Smooth muscle cell (in vitro differentiated cells): ENCODE data around the gene RPRD1B. TPM values are rescaled to one million over a fixed set of nuclear protein-coding genes. Genes with fewer than 3 reads are reported as not detected.
A peak's percentile ranks its signal among the peaks of the same experiment; 100 is the strongest.

Experiments
- DNase-seq: peaks from one replicate; lab custom pipeline; 2025; ENCODE audit not compliant: unreplicated experiment; lab: John Stamatoyannopoulos, UW
- H2AFZ ChIP-seq: fragments of 200-600 bp; sonication (generic); 2 replicates; pipeline ENCODE4 v1.6.0; 2016; ENCODE audit warnings: antibody characterized with exemption, low read depth, mild to moderate bottlenecking
- H3F3A ChIP-seq: fragments of 200-600 bp; sonication (generic); 2 replicates; pipeline ENCODE4 v1.6.0; 2017; ENCODE audit warnings: antibody characterized with exemption, low read depth
- H3K27ac ChIP-seq: fragments of 200-600 bp; sonication (generic); 2 replicates; pipeline ENCODE4 v1.5.1; 2016; ENCODE audit warnings: low read depth, mild to moderate bottlenecking
- H3K27me3 ChIP-seq: fragments of 200-600 bp; sonication (generic); 2 replicates; pipeline ENCODE4 v1.6.1; 2016; ENCODE audit warnings: low read depth, mild to moderate bottlenecking
- H3K36me3 ChIP-seq: fragments of 200-600 bp; sonication (generic); 2 replicates; pipeline ENCODE4 v1.5.1; 2016; ENCODE audit warnings: low read depth
- H3K4me1 ChIP-seq: fragments of 200-600 bp; sonication (generic); 2 replicates; pipeline ENCODE4 v1.5.1; 2016; ENCODE audit warnings: low read depth
- H3K4me2 ChIP-seq: fragments of 200-600 bp; sonication (generic); 2 replicates; pipeline ENCODE4 v1.6.0; 2016; ENCODE audit warnings: mild to moderate bottlenecking
- H3K4me3 ChIP-seq: fragments of 200-600 bp; sonication (generic); 2 replicates; pipeline ENCODE4 v1.5.1; 2016; ENCODE audit warnings: mild to moderate bottlenecking
- H3K79me2 ChIP-seq: fragments of 200-600 bp; sonication (generic); 2 replicates; pipeline ENCODE4 v1.6.0; 2016; ENCODE audit warnings: low read depth, mild to moderate bottlenecking
- H3K9ac ChIP-seq: fragments of 200-600 bp; sonication (generic); 2 replicates; pipeline ENCODE4 v1.6.0; 2016; ENCODE audit warnings: low read depth
- H3K9me3 ChIP-seq: fragments of 200-600 bp; sonication (generic); replicated peaks from 2 replicates; pipeline ENCODE4 v1.5.1; 2016; ENCODE audit warnings: low read depth
- H4K20me1 ChIP-seq: fragments of 200-600 bp; sonication (generic); 2 replicates; pipeline ENCODE4 v1.6.0; 2016; ENCODE audit warnings: low read depth
- CTCF ChIP-seq: fragments of 200-600 bp; sonication (generic); IDR thresholded peaks from 2 replicates; pipeline ENCODE4 v1.5.1; 2017; ENCODE audit warnings: borderline replicate concordance, mild to moderate bottlenecking, antibody characterized with exemption; ENCODE audit not compliant: insufficient read depth, poor library complexity, severe bottlenecking
- WGBS: methylation state at CpG from one replicate; pipeline ENCODE4 v1.1.7; 2016; ENCODE audit warnings: low lambda C conversion rate; 5-methylcytosine and 5-hydroxymethylcytosine counted together
- polyA plus RNA-seq: library from polyadenylated mRNA; unstranded; fragments of >200 nt; fragmentation: Nextera tagmentation; extraction: Ambion mirVana; gene quantifications from 2 replicates; pipeline ENCODE4 v1.2.1, GENCODE V29; 2016
- total RNA-seq: library from RNA; depleted of rRNA; stranded (reverse); fragments of >200 nt; gene quantifications from 2 replicates; pipeline ENCODE4 v1.2.3, GENCODE V29; 2014

Gene RPRD1B
- total and polyA plus RNA-seq, 2 experiments from 2014 or later = 13.5 to 59.1 TPM

DNA sequence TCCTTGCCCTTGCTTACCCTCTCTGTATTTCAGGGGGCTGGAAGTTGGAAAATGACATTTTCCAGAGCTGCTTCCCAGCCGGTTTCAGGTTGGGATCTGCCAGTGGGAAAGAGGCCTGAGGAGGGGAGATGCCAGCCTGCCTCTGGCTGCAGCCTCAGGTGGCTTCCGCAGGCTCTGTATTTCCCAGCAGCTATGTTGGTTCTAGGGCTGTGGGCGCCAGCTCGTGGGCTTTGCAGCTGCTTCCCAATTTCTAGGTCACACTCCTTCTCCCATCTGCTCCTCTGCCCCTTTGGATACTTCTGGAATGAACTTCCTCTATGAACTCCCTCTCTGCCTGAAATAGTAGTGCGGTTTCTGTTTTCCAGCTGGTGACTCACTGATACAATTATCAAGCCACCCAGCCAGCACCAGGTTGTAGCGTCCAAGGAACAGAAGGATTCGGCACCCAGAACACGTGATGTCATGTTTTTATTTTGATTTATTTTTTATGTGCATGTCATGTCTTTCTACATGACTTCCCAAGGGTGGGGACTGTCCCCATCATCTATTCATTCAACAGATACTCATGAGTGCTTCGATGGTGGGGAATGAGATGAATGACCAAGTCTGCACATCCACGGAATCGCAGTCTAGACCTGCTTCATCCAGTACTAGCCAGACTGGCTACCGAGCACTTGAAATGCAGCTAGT lies 93.5 kb downstream of the RPRD1B start:
- H3K4me3 ChIP-seq = no peak overlapping the region
- no peaks in the 10 kb centered on the region for H3K9me3 ChIP-seq
- no peak for DNase-seq
- peaks cover 16% of the 10 kb centered on the region for H3F3A ChIP-seq
- no peaks in the 10 kb centered on the region for H3K4me1 ChIP-seq
- no peaks in the 10 kb centered on the region for H3K27me3 ChIP-seq
- H4K20me1 ChIP-seq = no peaks in the 10 kb centered on the region
- no peak overlapping the region for H3K9ac ChIP-seq
- peak overlapping the region; percentile 78 for H3K27ac ChIP-seq
- TF ChIP-seq CTCF = no peak
- no peaks in the 10 kb centered on the region for H3K36me3 ChIP-seq
- H3K79me2 ChIP-seq = no peaks in the 10 kb centered on the region
- H3K4me2 ChIP-seq = peak overlapping the region; percentile 11
- WGBS = 32% methylated on average over 12 of the region's 12 CpGs
- H2AFZ ChIP-seq = no peak overlapping the region

DNA sequence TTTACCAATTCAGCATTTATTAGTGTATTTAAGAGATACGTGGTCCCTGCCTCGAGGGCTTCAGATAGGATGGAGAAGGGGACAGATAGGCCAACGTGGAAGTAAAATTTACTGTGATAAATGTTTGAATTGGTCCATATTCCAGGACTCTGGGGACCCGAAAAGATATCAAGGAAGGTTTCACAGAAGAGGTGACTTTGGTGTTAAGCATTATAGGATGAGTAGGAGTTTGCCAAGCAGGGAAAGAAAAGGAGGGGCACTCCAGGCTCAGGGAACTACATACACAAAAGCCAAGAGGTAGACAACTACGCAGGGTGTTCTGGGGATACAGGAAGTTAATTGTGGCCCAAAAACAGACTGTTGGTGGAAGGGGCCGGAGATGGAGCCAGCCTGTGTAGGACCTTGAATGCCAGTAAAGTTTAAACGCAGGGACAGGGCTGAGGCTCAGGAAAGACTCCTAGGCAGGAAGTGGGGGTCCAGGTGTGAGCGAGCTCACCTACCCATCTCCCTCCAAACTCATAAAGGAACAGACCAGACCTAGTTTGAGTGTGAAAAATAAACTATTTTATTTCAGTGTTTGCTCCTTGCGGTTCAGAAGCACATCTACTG lies 94.5 kb downstream of the RPRD1B start:
- 90% methylated on average over 9 of the region's 9 CpGs for WGBS
- H3K4me1 ChIP-seq = no peaks in the 10 kb centered on the region
- H3F3A ChIP-seq = peaks cover 16% of the 10 kb centered on the region
- no peaks in the 10 kb centered on the region for H4K20me1 ChIP-seq
- no peaks in the 10 kb centered on the region for H3K9me3 ChIP-seq
- TF ChIP-seq CTCF = no peak
- no peaks in the 10 kb centered on the region for H3K27me3 ChIP-seq
- H3K36me3 ChIP-seq = no peaks in the 10 kb centered on the region
- peak overlapping the region; percentile 14 for H3K9ac ChIP-seq
- H3K4me2 ChIP-seq = peak overlapping the region; percentile 11
- DNase-seq = no peak
- no peaks in the 10 kb centered on the region for H3K79me2 ChIP-seq
- no peak overlapping the region for H3K4me3 ChIP-seq
- H2AFZ ChIP-seq = no peak overlapping the region
- peak overlapping the region; percentile 78 for H3K27ac ChIP-seq

DNA sequence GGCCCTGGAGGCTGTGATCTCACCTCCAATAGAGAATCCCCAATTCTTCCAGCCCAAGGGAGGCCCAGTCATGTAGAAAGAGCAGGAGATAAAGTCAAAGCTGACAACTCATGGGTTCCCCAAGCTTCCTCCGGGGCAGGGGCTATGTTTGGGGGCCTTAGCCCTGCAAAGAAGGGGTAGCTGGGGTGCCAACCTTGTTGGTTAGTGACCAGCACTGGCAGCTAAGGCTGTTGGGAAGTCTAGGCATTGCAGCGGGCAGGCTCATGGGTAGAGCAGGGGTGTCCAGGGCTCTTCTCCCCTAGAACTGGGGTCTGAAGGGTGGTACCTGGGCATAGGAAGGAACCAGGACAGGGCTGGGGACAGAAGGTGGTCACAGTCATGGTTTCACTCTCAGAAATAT lies 95.1 kb downstream of the RPRD1B start:
- no peaks in the 10 kb centered on the region for H3K9me3 ChIP-seq
- no peak for TF ChIP-seq CTCF
- H3K4me1 ChIP-seq = no peaks in the 10 kb centered on the region
- H3K27ac ChIP-seq = peak overlapping the region; percentile 78
- peaks cover 16% of the 10 kb centered on the region for H3F3A ChIP-seq
- H3K27me3 ChIP-seq = no peaks in the 10 kb centered on the region
- H2AFZ ChIP-seq = no peak overlapping the region
- no peak overlapping the region for H3K4me3 ChIP-seq
- no peak overlapping the region for H3K9ac ChIP-seq
- H4K20me1 ChIP-seq = no peaks in the 10 kb centered on the region
- no peaks in the 10 kb centered on the region for H3K79me2 ChIP-seq
- H3K36me3 ChIP-seq = no peaks in the 10 kb centered on the region
- WGBS = 95% methylated on average over 2 of the region's 2 CpGs
- no peak for DNase-seq
- H3K4me2 ChIP-seq = no peak overlapping the region
